ENCODE results near the gene STAT4. TPM values are rescaled to one million over a fixed set of nuclear protein-coding genes. Genes with fewer than 3 reads are reported as not detected.
"Not testable (repeated sequence)": the region's sequence is repeated elsewhere in the genome, so short reads cannot be mapped to it uniquely, and the experiment has no call there.

STAT4 gene
- total and polyA plus RNA-seq, 11 donors = 0.32 to 21.5 (median 1.9) TPM

DNA sequence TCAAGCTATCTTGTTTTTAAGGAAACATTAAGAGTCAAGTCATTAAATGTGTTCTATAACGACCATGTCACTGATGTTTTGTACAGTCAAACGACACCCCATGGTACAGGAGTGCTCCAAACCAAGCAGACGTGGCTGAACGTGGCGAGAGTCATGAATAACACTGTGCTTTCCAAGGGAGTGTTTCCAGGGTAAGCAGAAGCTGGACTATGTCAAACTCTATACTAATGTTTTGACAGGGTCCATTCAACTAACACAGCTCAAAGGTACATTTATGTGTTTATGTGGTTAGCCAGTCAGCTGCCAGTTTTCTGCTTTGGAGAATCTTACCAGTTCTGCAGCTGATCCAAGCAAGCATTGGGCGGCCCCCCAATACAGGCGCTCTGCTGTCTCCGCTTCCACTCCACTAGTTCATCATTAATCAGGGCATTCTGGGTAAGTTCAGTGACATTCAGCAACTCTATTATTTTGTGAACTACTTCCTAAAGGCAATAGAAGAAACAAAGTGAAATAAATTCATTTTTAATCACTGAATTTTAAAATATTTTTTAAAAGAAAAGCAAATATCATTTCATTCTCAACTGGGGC, 153.2 kb downstream of the STAT4 start:
- 73 to 83% (median 77%) methylated on average over 8 of the region's 8 CpGs for WGBS, 4 donors
- intact Hi-C loops (cut with DNase I) = no loop called here
- DNase-seq = no peak
- ATAC-seq = peak in 2 of 4 donors; percentile 48 to 50
- Histone ChIP-seq H3K9me3 (no peaks in the 10 kb centered on the region), H3K4me1 (peaks cover 0 to 26% (median 0%) of the 10 kb centered on the region in 12 donors), H3K36me3 (peaks cover 0 to 100% (median 100%) of the 10 kb centered on the region in 9 donors), H3K4me3 (no peak overlapping the region), H3K27me3 (no peaks in the 10 kb centered on the region), H3K27ac (peak overlapping the region in 1 of 12 donors; percentile 61)
- TF ChIP-seq POLR2A (IDR thresholded peaks at IDR 0.05) = no peak
- TF ChIP-seq, protein P1, sequence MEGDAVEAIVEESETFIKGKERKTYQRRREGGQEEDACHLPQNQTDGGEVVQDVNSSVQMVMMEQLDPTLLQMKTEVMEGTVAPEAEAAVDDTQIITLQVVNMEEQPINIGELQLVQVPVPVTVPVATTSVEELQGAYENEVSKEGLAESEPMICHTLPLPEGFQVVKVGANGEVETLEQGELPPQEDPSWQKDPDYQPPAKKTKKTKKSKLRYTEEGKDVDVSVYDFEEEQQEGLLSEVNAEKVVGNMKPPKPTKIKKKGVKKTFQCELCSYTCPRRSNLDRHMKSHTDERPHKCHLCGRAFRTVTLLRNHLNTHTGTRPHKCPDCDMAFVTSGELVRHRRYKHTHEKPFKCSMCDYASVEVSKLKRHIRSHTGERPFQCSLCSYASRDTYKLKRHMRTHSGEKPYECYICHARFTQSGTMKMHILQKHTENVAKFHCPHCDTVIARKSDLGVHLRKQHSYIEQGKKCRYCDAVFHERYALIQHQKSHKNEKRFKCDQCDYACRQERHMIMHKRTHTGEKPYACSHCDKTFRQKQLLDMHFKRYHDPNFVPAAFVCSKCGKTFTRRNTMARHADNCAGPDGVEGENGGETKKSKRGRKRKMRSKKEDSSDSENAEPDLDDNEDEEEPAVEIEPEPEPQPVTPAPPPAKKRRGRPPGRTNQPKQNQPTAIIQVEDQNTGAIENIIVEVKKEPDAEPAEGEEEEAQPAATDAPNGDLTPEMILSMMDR (IDR thresholded peaks at IDR 0.05) = no peak

DNA sequence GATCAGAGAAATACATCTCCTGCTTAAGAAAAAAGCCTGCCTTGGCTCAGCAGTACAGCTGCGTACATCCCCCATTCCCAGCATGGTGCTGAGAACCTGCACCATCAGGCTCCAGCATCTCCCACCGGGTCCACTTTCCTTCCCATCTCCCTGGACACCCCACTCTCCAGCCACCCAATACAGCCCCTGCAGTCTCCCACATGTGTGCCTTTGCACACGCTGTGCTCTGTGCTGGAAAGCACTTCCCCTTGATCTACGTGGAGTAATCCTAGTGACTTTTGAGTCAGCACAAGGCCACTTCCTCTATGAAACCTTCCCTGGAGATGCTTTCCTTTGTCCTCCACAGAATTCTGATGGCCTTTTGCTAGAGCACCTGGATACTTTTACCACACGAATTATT, 153.8 kb downstream of the STAT4 start:
- no peaks in the 10 kb centered on the region for H3K9me3 ChIP-seq
- H3K36me3 ChIP-seq = peaks cover 0 to 100% (median 100%) of the 10 kb centered on the region in 9 donors
- H3K27ac ChIP-seq = peak overlapping the region in 1 of 12 donors; percentile 61
- intact Hi-C loops (cut with DNase I) = no loop called here
- peaks cover 0 to 19% (median 0%) of the 10 kb centered on the region in 12 donors for H3K4me1 ChIP-seq
- WGBS, 4 donors = 78 to 86% (median 80%) methylated on average over 5 of the region's 5 CpGs
- H3K27me3 ChIP-seq = no peaks in the 10 kb centered on the region
- ATAC-seq = peak in 3 of 4 donors; percentile 40 to 73 (median 45)
- no peak for DNase-seq
- H3K4me3 ChIP-seq = no peak overlapping the region
- no peak for TF ChIP-seq POLR2A (IDR thresholded peaks at IDR 0.05)
- TF ChIP-seq, protein P1 (IDR thresholded peaks at IDR 0.05) = no peak

DNA sequence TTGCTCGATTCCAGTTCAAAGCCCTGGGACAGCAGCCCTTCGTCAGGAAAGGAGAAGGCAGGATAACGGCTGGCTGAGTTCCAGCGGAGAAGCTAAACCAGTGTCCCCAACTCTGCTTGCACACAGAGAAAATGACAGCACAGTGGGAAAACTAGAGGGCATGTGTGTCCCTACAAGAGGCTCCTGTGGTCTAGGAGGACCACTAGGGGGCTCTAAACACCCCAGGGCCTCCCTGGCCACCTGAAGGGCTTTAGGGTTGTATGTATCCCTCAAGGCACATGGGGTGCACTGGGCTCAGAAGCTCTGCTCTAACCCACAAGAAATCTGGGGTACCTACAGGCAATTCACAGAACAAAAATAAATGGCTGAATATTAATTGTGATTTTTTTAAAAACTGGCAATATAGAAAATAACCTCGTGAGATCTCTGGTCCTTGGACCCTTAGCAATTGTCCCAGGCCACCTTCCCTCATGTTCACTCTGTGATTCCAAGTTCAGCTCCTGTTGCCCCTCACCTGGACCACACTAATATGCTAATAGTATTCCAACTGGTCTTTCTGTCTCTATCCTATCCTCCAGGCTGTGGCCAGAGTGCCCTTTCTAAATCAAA, 154.4 kb downstream of the STAT4 start:
- no peaks in the 10 kb centered on the region for H3K9me3 ChIP-seq
- ATAC-seq = peak in 1 of 4 donors; percentile 61
- intact Hi-C loops (cut with DNase I) = no loop called here

DNA sequence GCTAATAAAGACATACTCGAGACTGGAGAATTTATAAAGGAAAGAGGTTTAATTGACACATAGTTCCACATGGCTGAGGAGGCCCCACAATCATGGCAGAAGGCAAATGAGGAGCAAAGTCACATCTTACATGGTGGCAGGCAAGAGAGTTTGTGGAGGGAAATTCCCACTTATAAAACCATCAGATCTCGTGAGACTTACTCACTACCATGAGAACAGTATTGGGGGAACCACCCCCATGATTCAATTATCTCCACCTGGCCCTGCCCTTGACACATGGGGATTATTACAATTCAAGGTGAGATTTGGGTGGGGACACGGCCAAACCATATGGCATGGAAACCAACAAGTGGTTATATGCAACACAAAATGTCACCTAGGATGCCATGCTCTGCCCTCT, 155.5 kb downstream of the STAT4 start:
- DNase-seq; ATAC-seq; intact Hi-C loops (cut with DNase I); H3K27me3 ChIP-seq; H3K9me3 ChIP-seq; H3K4me3 ChIP-seq; H3K27ac ChIP-seq: not testable (repeated sequence)
- Histone ChIP-seq H3K36me3 (peaks cover 0 to 100% (median 100%) of the 10 kb centered on the region in 9 donors), H3K4me1 (peaks cover 0 to 18% (median 0%) of the 10 kb centered on the region in 12 donors)
- 75 to 96% (median 87%) methylated on average over 3 of the region's 3 CpGs for WGBS, 4 donors

More for the DNA sequence above, 154.4 kb downstream of the STAT4 start:
- Histone ChIP-seq H3K36me3 (peaks cover 0 to 100% (median 100%) of the 10 kb centered on the region in 9 donors), H3K27ac (peak overlapping the region in 1 of 12 donors; percentile 61), H3K27me3 (no peaks in the 10 kb centered on the region), H3K4me3 (no peak overlapping the region), H3K4me1 (peaks cover 0 to 18% (median 0%) of the 10 kb centered on the region in 12 donors)
- peak in 1 of 5 donors; percentile 27 for DNase-seq
- 66 to 88% (median 74%) methylated on average over 5 of the region's 5 CpGs for whole genome bisulfite sequencing, 4 donors
- TF ChIP-seq, protein P1 (IDR thresholded peaks at IDR 0.05) = peak; percentile 32 to 64 (median 51)
- TF ChIP-seq POLR2A (IDR thresholded peaks at IDR 0.05) = no peak

Measured in heart left ventricle (tissue), 16 donors.